HG02798 (cell line): ENCODE data around the gene CCNA2.
A peak's percentile ranks its signal among the peaks of the same experiment; 100 is the strongest.

Source experiments
- ATAC-seq: cut with Tn5 transposase; IDR thresholded peaks from one replicate; pipeline ENCODE4 v1.9.1; 2021; ENCODE audit warnings: mild to moderate bottlenecking; ENCODE audit not compliant: unreplicated experiment, poor library complexity

The CCNA2 gene

GRCh38 chr4:121823505-121824170 lies at the start of gene CCNA2:
Gene CCNA2 (minus strand): TSS chr4:121823883. CDS start chr4:121823628, 255 bp downstream.
- peak; percentile 97 for ATAC-seq

GRCh38 chr4:121869841-121870822 lies 46.4 kb upstream of the CCNA2 start, which contains the start of gene BBS7:
Gene BBS7 (minus strand): TSS chr4:121870474. CDS start chr4:121870313, 161 bp downstream.
- ATAC-seq = peak; percentile 99

GRCh38 chr4:121863799-121864198 lies 40.1 kb upstream of the CCNA2 start:
- no peak for ATAC-seq

- ATAC-seq = no peak
Observed at GRCh38 chr4:121861426-121861825, 37.7 kb upstream of the CCNA2 start.

- ATAC-seq = no peak
Observed at GRCh38 chr4:121860121-121860520, 36.4 kb upstream of the CCNA2 start.

- ATAC-seq = no peak
Observed at GRCh38 chr4:121851354-121851753, 27.7 kb upstream of the CCNA2 start.

- no peak for ATAC-seq
Observed at GRCh38 chr4:121846662-121847061, 23.0 kb upstream of the CCNA2 start.

- no peak for ATAC-seq
Observed at GRCh38 chr4:121842862-121843261, 19.2 kb upstream of the CCNA2 start.

- ATAC-seq = no peak
Observed at GRCh38 chr4:121838136-121838535, 14.5 kb upstream of the CCNA2 start.

GRCh38 chr4:121829511-121829910 lies 5.8 kb upstream of the CCNA2 start:
- no peak for ATAC-seq

GRCh38 chr4:121827853-121828252 lies 4.2 kb upstream of the CCNA2 start:
- no peak for ATAC-seq

GRCh38 chr4:121824950-121825349 lies 1.3 kb upstream of the CCNA2 start:
- ATAC-seq = no peak

- no peak for ATAC-seq
Observed at GRCh38 chr4:121824171-121824527, 466 bp upstream of the CCNA2 start.

GRCh38 chr4:121822796-121823504 lies 733 bp downstream of the CCNA2 start:
- peak; percentile 42 for ATAC-seq

GRCh38 chr4:121822047-121822446 lies 1.6 kb downstream of the CCNA2 start:
- no peak for ATAC-seq

GRCh38 chr4:121819216-121819965 lies 4.3 kb downstream of the CCNA2 start:
- no peak for ATAC-seq

- no peak for ATAC-seq
Observed at GRCh38 chr4:121818215-121818614, 5.5 kb downstream of the CCNA2 start.

- no peak for ATAC-seq
Observed at GRCh38 chr4:121817701-121818100, 6.0 kb downstream of the CCNA2 start.

GRCh38 chr4:121817006-121817405 lies 6.7 kb downstream of the CCNA2 start:
- ATAC-seq = no peak

- no peak for ATAC-seq
Observed at GRCh38 chr4:121814756-121815155, 8.9 kb downstream of the CCNA2 start.
